Daoy (cell line): Measurements from ENCODE around the gene TSPAN33. TPM values are rescaled to one million over a fixed set of nuclear protein-coding genes. Genes with fewer than 3 reads are reported as not detected.
A peak's percentile ranks its signal among the peaks of the same experiment; 100 is the strongest.
"Not testable (repeated sequence)": the region's sequence is repeated elsewhere in the genome, so short reads cannot be mapped to it uniquely, and the experiment has no call there.

Experiments
- DNase-seq: peaks from one replicate; pipeline ENCODE4 v3.0.0-alpha.2; 2015; ENCODE audit warnings: low read depth
- total RNA-seq: library from RNA; depleted of rRNA; stranded (reverse); fragments of >200 nt; shearing (Covaris generic); gene quantifications from 2 replicates; pipeline ENCODE4 v1.2.3, GENCODE V29; 2014; rRNA removed

Gene TSPAN33
- total RNA-seq, 1 experiment from 2014 or later, result 17.7 TPM

DNA sequence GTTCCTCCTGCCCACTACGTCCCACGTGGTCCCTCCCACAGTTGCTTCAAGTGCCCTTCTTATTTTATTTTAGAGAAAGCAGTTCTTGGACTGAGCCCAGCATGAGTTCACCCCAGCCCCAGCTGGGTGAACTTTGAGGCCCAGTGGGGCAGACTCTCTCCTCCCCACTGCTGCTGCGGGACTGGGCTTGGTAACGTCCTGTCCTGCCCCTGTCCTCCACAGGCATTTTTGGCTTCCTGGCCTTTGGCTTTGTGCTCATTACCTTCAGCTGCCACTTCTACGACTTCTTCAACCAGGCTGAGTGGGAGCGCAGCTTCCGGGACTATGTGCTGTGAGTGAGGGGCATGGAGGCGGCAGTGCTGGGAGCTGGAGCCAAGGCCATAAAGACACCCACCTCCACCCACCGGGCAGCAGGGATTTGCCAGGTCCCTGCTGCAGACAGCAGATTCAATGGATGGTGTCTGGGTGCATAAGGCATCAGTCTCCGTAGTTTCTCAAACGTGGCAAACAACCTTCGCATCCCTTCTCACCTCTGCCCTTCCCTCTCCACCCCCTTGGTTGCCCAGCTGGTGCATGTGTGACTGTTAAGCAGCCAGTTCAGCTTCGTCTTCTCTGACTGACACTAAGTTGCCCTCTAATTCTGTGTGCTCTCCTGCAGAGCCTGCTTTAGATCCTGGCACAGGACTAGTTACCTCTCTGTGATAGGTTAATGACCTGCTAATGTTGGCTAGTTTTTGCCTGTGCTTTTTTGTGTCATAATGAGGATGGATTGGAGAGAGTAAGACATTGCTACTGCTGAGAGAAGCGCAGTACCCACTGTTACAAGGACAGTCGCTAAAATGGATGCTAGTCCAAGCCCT is 64.8 kb downstream of the TSPAN33 start:
- no peak for DNase-seq

DNA sequence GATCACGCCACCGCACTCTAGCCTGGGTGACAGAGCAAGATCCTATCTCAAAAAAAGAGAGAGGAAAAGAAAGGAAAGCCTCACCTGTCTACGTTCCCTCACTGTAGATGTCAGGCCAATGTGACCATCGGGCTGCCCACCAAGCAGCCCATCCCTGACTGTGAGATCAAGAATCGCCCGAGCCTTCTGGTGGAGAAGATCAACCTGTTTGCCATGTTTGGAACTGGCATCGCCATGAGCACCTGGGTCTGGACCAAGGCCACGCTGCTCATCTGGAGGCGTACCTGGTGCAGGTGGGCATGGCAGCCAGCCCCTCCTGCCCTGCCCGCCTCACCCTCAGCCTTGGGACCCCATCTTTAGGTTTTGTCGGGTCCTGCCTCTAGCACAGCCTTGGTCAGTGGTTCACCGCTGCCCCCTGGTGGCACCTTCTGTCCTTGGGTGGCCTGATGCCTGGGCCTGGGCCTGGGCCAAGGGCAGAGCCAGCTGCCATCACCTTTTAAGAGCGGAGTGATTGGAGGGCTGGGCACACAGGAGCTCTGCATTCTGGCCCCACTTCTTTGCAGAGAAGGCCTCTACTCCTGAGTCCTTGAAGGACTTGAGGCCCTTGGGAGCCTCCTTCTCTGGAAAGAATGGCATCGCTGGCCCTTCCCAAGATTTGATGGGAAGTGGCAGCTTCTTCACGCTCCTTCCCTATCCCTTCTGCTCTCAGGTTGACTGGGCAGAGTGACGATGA is 65.9 kb downstream of the TSPAN33 start:
- DNase-seq, result peak; percentile 82

- no peak for DNase-seq
These were observed 66.4 kb downstream of the TSPAN33 start for GRCh38 chr7:129210989-129211312.

DNA sequence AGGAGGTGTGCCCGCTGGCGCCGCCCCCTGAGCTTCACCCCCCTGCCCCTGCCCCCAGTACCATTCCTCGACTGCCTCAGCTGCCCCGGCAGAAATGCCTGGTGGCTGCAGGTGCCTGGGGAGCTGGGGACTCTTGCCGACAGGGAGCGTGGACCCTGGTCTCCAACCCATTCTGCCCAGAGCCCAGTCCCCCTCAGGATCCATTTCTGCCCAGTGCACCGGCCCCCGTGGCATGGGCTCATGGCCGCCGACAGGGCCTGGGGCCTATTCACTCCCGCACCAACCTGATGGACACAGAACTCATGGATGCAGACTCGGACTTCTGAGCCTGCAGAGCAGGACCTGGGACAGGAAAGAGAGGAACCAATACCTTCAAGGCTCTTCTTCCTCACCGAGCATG is 67.6 kb downstream of the TSPAN33 start:
- DNase-seq, result no peak

- DNase-seq, result no peak
These were observed 68.1 kb downstream of the TSPAN33 start for GRCh38 chr7:129212596-129212995.

GRCh38 chr7:129213828-129214227 is 69.3 kb downstream of the TSPAN33 start:
- peak; percentile 50 for DNase-seq

DNA sequence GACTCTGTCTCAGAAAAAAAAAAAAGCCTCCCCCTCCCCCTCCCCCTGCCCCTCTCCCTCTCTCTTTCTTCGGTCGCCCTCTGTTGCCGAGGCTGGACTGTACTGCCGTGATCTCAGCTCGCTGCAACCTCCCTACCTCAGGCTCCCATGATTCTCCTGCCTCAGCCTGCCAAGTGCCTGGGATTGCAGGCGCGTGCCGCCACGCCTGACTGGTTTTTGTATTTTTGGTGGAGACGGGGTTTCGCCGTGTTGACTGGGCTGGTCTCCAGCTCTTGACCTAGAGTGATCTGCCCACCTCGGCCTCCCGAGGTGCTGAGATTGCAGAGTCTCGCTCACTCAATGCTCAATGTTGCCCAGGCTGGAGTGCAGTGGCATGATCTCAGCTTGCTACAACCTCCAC is 71.2 kb downstream of the TSPAN33 start:
- not testable (repeated sequence) for DNase-seq

DNA sequence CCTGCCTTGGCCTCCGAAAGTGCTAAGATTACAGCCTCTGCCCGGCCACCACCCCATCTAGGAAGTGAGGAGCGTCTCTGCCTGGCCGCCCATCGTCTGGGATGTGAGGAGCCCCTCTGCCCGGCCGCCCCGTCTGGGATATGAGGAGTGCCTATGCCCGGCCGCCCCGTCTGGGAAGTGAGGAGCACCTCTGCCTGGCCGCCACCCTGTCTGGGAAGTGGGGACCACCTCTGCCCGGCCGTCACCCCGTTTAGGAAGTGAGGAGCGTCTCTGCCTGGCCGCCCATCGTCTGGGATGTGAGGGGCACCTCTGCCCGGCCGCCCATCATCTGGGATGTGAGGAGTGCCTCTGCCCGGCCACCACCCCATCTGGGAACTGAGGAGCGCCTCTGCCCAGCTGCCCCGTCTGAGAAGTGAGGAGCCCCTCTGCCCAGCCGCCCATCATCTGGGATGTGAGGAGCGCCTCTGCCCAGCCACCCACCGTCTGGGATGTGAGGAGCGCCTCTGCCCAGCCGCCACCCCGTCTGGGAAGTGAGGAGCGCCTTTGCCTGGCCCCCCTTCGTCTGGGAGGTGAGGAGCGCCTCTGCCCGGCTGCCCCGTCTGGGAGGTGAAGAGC is 71.7 kb downstream of the TSPAN33 start:
- not testable (repeated sequence) for DNase-seq

DNA sequence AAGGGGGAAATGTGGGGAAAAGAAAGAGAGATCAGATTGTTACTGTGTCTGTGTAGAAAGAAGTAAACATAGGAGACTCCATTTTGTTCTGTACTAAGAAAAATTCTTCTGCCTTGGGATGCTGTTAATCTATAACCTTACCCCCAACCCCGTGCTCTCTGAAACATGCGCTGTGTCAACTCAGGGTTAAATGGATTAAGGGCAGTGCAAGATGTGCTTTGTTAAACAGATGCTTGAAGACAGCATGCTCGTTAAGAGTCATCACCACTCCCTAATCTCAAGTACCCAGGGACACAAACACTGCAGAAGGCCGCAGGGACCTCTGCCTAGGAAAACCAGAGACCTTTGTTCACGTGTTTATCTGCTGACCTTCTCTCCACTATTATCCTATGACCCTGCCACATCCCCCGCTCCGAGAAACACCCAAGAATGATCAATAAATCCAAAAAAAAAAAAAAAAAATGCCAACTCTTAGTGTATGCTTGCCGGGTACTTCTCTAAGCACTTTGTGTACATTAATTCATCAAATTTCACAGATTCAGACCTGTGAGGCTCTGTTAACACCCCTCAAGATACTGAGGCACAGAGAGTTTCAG is 72.4 kb downstream of the TSPAN33 start:
- not testable (repeated sequence) for DNase-seq

GRCh38 chr7:129218514-129219062 is 74.1 kb downstream of the TSPAN33 start:
- peak; percentile 90 for DNase-seq

- not testable (repeated sequence) for DNase-seq
These were observed 74.7 kb downstream of the TSPAN33 start for GRCh38 chr7:129219166-129219565.

Other genes with a start within 250 kb of the TSPAN33 start
- gene KCP, start 234.0 kb upstream of the TSPAN33 start, total RNA-seq, result 0.06 and 0.48 TPM in 2 replicates
- 0.60 and 2.2 TPM in 2 replicates for gene IRF5, start 206.8 kb upstream of the TSPAN33 start, total RNA-seq
- 135 and 137 TPM in 2 replicates for gene TNPO3, start 89.6 kb upstream of the TSPAN33 start, total RNA-seq
- 20.4 and 30.4 TPM in 2 replicates for gene SMO, start 43.9 kb downstream of the TSPAN33 start, total RNA-seq
- gene AHCYL2, start 80.3 kb downstream of the TSPAN33 start, total RNA-seq, result 22.0 and 26.1 TPM in 2 replicates